ENCODE data around the gene TBCD.

TBCD gene

GRCh38 chr17:82856361-82856760 is 104.5 kb downstream of the TBCD start:
- no peak for DNase-seq (ENCODE audit: low read depth in 2 of 2)

- peak in 1 of 2 donors; percentile 21 for DNase-seq (ENCODE audit: low read depth in 2 of 2)
Observed at GRCh38 chr17:82858376-82859126, 106.7 kb downstream of the TBCD start.

- peak in 1 of 2 donors; percentile 54 for DNase-seq (ENCODE audit: low read depth in 2 of 2)
Observed at GRCh38 chr17:82859431-82860403, 107.9 kb downstream of the TBCD start.

GRCh38 chr17:82860606-82861392 is 108.9 kb downstream of the TBCD start:
- DNase-seq (ENCODE audit: low read depth in 2 of 2) = no peak

GRCh38 chr17:82861393-82861775 is 109.5 kb downstream of the TBCD start:
- DNase-seq (ENCODE audit: low read depth in 2 of 2) = no peak

GRCh38 chr17:82862191-82862590 is 110.3 kb downstream of the TBCD start:
- DNase-seq (ENCODE audit: low read depth in 2 of 2) = no peak

- DNase-seq (ENCODE audit: low read depth in 2 of 2) = no peak
Observed at GRCh38 chr17:82862737-82863382, 111.0 kb downstream of the TBCD start.

- DNase-seq (ENCODE audit: low read depth in 2 of 2) = no peak
Observed at GRCh38 chr17:82863383-82863940, 111.6 kb downstream of the TBCD start.

- peak; percentile 81 to 86 for DNase-seq (ENCODE audit: low read depth in 2 of 2)
Observed at GRCh38 chr17:82863941-82864712, 112.3 kb downstream of the TBCD start.

- no peak for DNase-seq (ENCODE audit: low read depth in 2 of 2)
Observed at GRCh38 chr17:82864713-82865248, 112.9 kb downstream of the TBCD start.

- no peak for DNase-seq (ENCODE audit: low read depth in 2 of 2)
Observed at GRCh38 chr17:82865274-82865673, 113.4 kb downstream of the TBCD start.

- no peak for DNase-seq (ENCODE audit: low read depth in 2 of 2)
Observed at GRCh38 chr17:82865774-82866395, 114.0 kb downstream of the TBCD start.

- DNase-seq (ENCODE audit: low read depth in 2 of 2) = no peak
Observed at GRCh38 chr17:82866590-82867191, 114.8 kb downstream of the TBCD start.

- no peak for DNase-seq (ENCODE audit: low read depth in 2 of 2)
Observed at GRCh38 chr17:82867763-82868325, 116.0 kb downstream of the TBCD start.

GRCh38 chr17:82868715-82869131 is 116.9 kb downstream of the TBCD start:
- DNase-seq (ENCODE audit: low read depth in 2 of 2) = no peak

GRCh38 chr17:82869536-82869935 is 117.7 kb downstream of the TBCD start:
- no peak for DNase-seq (ENCODE audit: low read depth in 2 of 2)

GRCh38 chr17:82870091-82870491 is 118.2 kb downstream of the TBCD start:
- DNase-seq (ENCODE audit: low read depth in 2 of 2) = no peak

GRCh38 chr17:82870541-82870940 is 118.7 kb downstream of the TBCD start:
- no peak for DNase-seq (ENCODE audit: low read depth in 2 of 2)
